Measurements from ENCODE around the gene CALY. TPM values are rescaled to one million over a fixed set of nuclear protein-coding genes. Genes with fewer than 3 reads are reported as not detected.

CALY gene
- polyA plus RNA-seq, 4 donors, result 1.1 to 3.0 TPM; not detected in 2

- Histone ChIP-seq H3K4me3 (ENCODE audit: low read depth in 1 of 3, low read length in 3 of 3) (peak overlapping the region in 1 of 3 donors; percentile 60), H3K27me3 (ENCODE audit: control insufficient read depth in 3 of 3, insufficient read depth in 3 of 3, low read length in 3 of 3) (peaks cover 9 to 69% (median 30%) of the 10 kb centered on the region in 3 donors), H3K36me3 (ENCODE audit: control insufficient read depth in 3 of 3, insufficient read depth in 2 of 3, low read depth in 1 of 3, low read length in 3 of 3) (no peaks in the 10 kb centered on the region), H3K27ac (ENCODE audit: low read depth in 1 of 3, low read length in 2 of 3) (no peak overlapping the region), H3K9me3 (ENCODE audit: control insufficient read depth in 2 of 2, insufficient read depth in 1 of 2, low read depth in 1 of 2, low read length in 1 of 2) (no peaks in the 10 kb centered on the region), H3K4me1 (ENCODE audit: control insufficient read depth in 3 of 3, insufficient read depth in 2 of 3, low read depth in 1 of 3, low read length in 2 of 3) (peaks cover 0 to 9% (median 0%) of the 10 kb centered on the region in 3 donors)
- FAIRE-seq (no peak), DNase-seq (peak in 1 of 2 donors; percentile 37)
- WGBS, 3 donors, result 15 to 22% (median 19%) methylated on average over 36 to 51 of the region's 51 CpGs
Measured at GRCh38 chr10:133334503-133335245, 2.0 kb downstream of the CALY start.

- FAIRE-seq, result no peak
- Histone ChIP-seq H3K27ac (ENCODE audit: low read depth in 1 of 3, low read length in 2 of 3) (no peak overlapping the region), H3K9me3 (ENCODE audit: control insufficient read depth in 2 of 2, insufficient read depth in 1 of 2, low read depth in 1 of 2, low read length in 1 of 2) (no peaks in the 10 kb centered on the region), H3K27me3 (ENCODE audit: control insufficient read depth in 3 of 3, insufficient read depth in 3 of 3, low read length in 3 of 3) (peaks cover 9 to 76% (median 36%) of the 10 kb centered on the region in 3 donors), H3K36me3 (ENCODE audit: control insufficient read depth in 3 of 3, insufficient read depth in 2 of 3, low read depth in 1 of 3, low read length in 3 of 3) (no peaks in the 10 kb centered on the region), H3K4me1 (ENCODE audit: control insufficient read depth in 3 of 3, insufficient read depth in 2 of 3, low read depth in 1 of 3, low read length in 2 of 3) (peaks cover 0 to 9% (median 0%) of the 10 kb centered on the region in 3 donors), H3K4me3 (ENCODE audit: low read depth in 1 of 3, low read length in 3 of 3) (no peak overlapping the region)
- DNase-seq, result no peak
- 79 to 82% (median 80%) methylated on average over 30 of the region's 30 CpGs for WGBS, 3 donors
Measured at GRCh38 chr10:133332936-133333699, 3.6 kb downstream of the CALY start.

GRCh38 chr10:133329491-133330202 lies 7.0 kb downstream of the CALY start:
- Histone ChIP-seq H3K4me3 (ENCODE audit: low read depth in 1 of 3, low read length in 3 of 3) (peak overlapping the region in 1 of 3 donors; percentile 9), H3K9me3 (ENCODE audit: control insufficient read depth in 2 of 2, insufficient read depth in 1 of 2, low read depth in 1 of 2, low read length in 1 of 2) (peaks cover 0 to 2% of the 10 kb centered on the region in 2 donors), H3K36me3 (ENCODE audit: control insufficient read depth in 3 of 3, insufficient read depth in 2 of 3, low read depth in 1 of 3, low read length in 3 of 3) (no peaks in the 10 kb centered on the region), H3K27ac (ENCODE audit: low read depth in 1 of 3, low read length in 2 of 3) (no peak overlapping the region), H3K27me3 (ENCODE audit: control insufficient read depth in 3 of 3, insufficient read depth in 3 of 3, low read length in 3 of 3) (peaks cover 3 to 76% (median 41%) of the 10 kb centered on the region in 3 donors), H3K4me1 (ENCODE audit: control insufficient read depth in 3 of 3, insufficient read depth in 2 of 3, low read depth in 1 of 3, low read length in 2 of 3) (peaks cover 0 to 13% (median 2%) of the 10 kb centered on the region in 3 donors)
- FAIRE-seq (no peak), DNase-seq (peak; percentile 83 to 91)
- 8 to 10% (median 10%) methylated on average over 34 to 37 of the region's 37 CpGs for WGBS, 3 donors

GRCh38 chr10:133328358-133329343 lies 8.0 kb downstream of the CALY start:
- no peaks in the 10 kb centered on the region for H3K36me3 ChIP-seq (ENCODE audit: control insufficient read depth in 3 of 3, insufficient read depth in 2 of 3, low read depth in 1 of 3, low read length in 3 of 3)
- FAIRE-seq, result no peak
- peaks cover 0 to 13% (median 3%) of the 10 kb centered on the region in 3 donors for H3K4me1 ChIP-seq (ENCODE audit: control insufficient read depth in 3 of 3, insufficient read depth in 2 of 3, low read depth in 1 of 3, low read length in 2 of 3)
- H3K4me3 ChIP-seq (ENCODE audit: low read depth in 1 of 3, low read length in 3 of 3), result no peak overlapping the region
- 48 to 75% (median 67%) methylated on average over 14 to 15 of the region's 15 CpGs for WGBS, 3 donors
- peaks cover 3 to 72% (median 37%) of the 10 kb centered on the region in 3 donors for H3K27me3 ChIP-seq (ENCODE audit: control insufficient read depth in 3 of 3, insufficient read depth in 3 of 3, low read length in 3 of 3)
- peaks cover 0 to 2% of the 10 kb centered on the region in 2 donors for H3K9me3 ChIP-seq (ENCODE audit: control insufficient read depth in 2 of 2, insufficient read depth in 1 of 2, low read depth in 1 of 2, low read length in 1 of 2)
- DNase-seq, result no peak
- H3K27ac ChIP-seq (ENCODE audit: low read depth in 1 of 3, low read length in 2 of 3), result no peak overlapping the region

- no peak for DNase-seq
- no peak for FAIRE-seq
- Histone ChIP-seq H3K36me3 (ENCODE audit: control insufficient read depth in 3 of 3, insufficient read depth in 2 of 3, low read depth in 1 of 3, low read length in 3 of 3) (no peaks in the 10 kb centered on the region), H3K27ac (ENCODE audit: low read depth in 1 of 3, low read length in 2 of 3) (no peak overlapping the region), H3K4me1 (ENCODE audit: control insufficient read depth in 3 of 3, insufficient read depth in 2 of 3, low read depth in 1 of 3, low read length in 2 of 3) (peaks cover 0 to 13% (median 3%) of the 10 kb centered on the region in 3 donors), H3K4me3 (ENCODE audit: low read depth in 1 of 3, low read length in 3 of 3) (no peak overlapping the region), H3K27me3 (ENCODE audit: control insufficient read depth in 3 of 3, insufficient read depth in 3 of 3, low read length in 3 of 3) (peaks cover 3 to 65% (median 34%) of the 10 kb centered on the region in 3 donors), H3K9me3 (ENCODE audit: control insufficient read depth in 2 of 2, insufficient read depth in 1 of 2, low read depth in 1 of 2, low read length in 1 of 2) (peaks cover 0 to 2% of the 10 kb centered on the region in 2 donors)
- 27 to 53% (median 32%) methylated on average over 11 to 12 of the region's 12 CpGs for WGBS, 3 donors
Measured at GRCh38 chr10:133327651-133328357, 8.9 kb downstream of the CALY start.

- H3K4me1 ChIP-seq (ENCODE audit: control insufficient read depth in 3 of 3, insufficient read depth in 2 of 3, low read depth in 1 of 3, low read length in 2 of 3), result peaks cover 0 to 13% (median 3%) of the 10 kb centered on the region in 3 donors
- peaks cover 3 to 59% (median 31%) of the 10 kb centered on the region in 3 donors for H3K27me3 ChIP-seq (ENCODE audit: control insufficient read depth in 3 of 3, insufficient read depth in 3 of 3, low read length in 3 of 3)
- DNase-seq (no peak), FAIRE-seq (no peak)
- no peaks in the 10 kb centered on the region for H3K36me3 ChIP-seq (ENCODE audit: control insufficient read depth in 3 of 3, insufficient read depth in 2 of 3, low read depth in 1 of 3, low read length in 3 of 3)
- H3K27ac ChIP-seq (ENCODE audit: low read depth in 1 of 3, low read length in 2 of 3), result no peak overlapping the region
- H3K4me3 ChIP-seq (ENCODE audit: low read depth in 1 of 3, low read length in 3 of 3), result no peak overlapping the region
- WGBS, 3 donors, result 27 to 37% (median 28%) methylated on average over 27 to 28 of the region's 28 CpGs
- H3K9me3 ChIP-seq (ENCODE audit: control insufficient read depth in 2 of 2, insufficient read depth in 1 of 2, low read depth in 1 of 2, low read length in 1 of 2), result peaks cover 0 to 2% of the 10 kb centered on the region in 2 donors
Measured at GRCh38 chr10:133326745-133327650, 9.7 kb downstream of the CALY start.

All from small intestine (tissue), 7 donors.